ENCODE measurements around the gene IL25.
"Not testable (repeated sequence)": the region's sequence is repeated elsewhere in the genome, so short reads cannot be mapped to it uniquely, and the experiment has no call there.

The IL25 gene

GRCh38 chr14:23414254-23414653 is 41.6 kb downstream of the IL25 start:
- DNase-seq = no peak

- no peak for DNase-seq
These were observed 42.6 kb downstream of the IL25 start for GRCh38 chr14:23414906-23415820.

GRCh38 chr14:23415821-23416778 is 43.5 kb downstream of the IL25 start:
- DNase-seq = no peak

- DNase-seq = no peak
These were observed 44.2 kb downstream of the IL25 start for GRCh38 chr14:23416801-23417200.

- not testable (repeated sequence) for DNase-seq
These were observed 44.7 kb downstream of the IL25 start for GRCh38 chr14:23417269-23417668.

GRCh38 chr14:23418021-23418420 is 45.4 kb downstream of the IL25 start:
- DNase-seq = no peak

- not testable (repeated sequence) for DNase-seq
These were observed 47.0 kb downstream of the IL25 start for GRCh38 chr14:23419646-23420045.

- no peak for DNase-seq
These were observed 49.0 kb downstream of the IL25 start for GRCh38 chr14:23421594-23421993.

- DNase-seq = no peak
These were observed 51.0 kb downstream of the IL25 start for GRCh38 chr14:23423657-23424056.

GRCh38 chr14:23425169-23425568 is 52.6 kb downstream of the IL25 start:
- no peak for DNase-seq

- DNase-seq = not testable (repeated sequence)
These were observed 53.2 kb downstream of the IL25 start for GRCh38 chr14:23425798-23426197.
